ENCODE results near the gene AREG.

Gene AREG

GRCh38 chr4:74431113-74431826, 13.7 kb upstream of the AREG start:
- DNase-seq (ENCODE audit: low read depth in 2 of 2) = no peak

GRCh38 chr4:74433043-74433442, 11.9 kb upstream of the AREG start:
- DNase-seq (ENCODE audit: low read depth in 2 of 2) = no peak

- no peak for DNase-seq (ENCODE audit: low read depth in 2 of 2)
These were observed 11.3 kb upstream of the AREG start for GRCh38 chr4:74433541-74434172.

DNA sequence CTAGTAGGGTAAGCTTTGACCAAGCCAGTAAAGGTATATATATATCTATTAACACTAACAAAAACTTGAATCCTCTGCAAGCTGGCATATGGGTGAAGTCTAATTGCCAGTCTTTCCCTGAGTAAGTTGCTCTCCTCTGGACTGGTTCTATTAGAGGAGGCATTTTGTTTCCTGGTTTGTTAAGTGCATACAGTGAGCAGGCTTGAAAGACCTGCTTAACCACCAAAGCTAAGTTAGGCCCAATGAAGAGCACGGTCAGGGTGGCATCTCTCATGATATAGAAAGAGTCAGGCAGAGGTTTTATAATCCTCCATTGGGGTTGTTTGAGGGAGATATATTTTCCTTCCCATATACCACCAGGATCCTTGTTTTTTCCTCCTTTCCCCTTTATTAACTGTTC, 9.6 kb upstream of the AREG start:
- no peak for DNase-seq (ENCODE audit: low read depth in 2 of 2)

DNA sequence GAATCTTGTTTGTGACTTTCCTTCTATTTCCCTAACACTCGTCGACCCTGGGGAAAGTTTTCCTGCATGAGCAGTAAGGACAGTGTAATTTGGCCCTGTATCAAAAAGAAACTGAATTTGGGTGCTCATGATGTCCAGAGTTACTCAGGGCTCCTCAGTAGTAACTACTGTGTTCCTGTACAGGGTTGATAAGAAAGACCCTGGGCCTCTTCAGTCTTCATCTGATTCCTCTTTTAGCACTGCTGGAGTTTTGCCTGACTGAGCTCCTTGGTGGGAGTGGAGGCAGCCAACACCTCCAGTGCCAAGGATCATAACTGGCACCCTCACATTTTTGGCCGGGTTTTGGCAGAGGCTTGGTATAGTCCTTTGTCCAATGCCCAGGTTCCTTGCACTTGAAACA, 7.1 kb upstream of the AREG start:
- no peak for DNase-seq (ENCODE audit: low read depth in 2 of 2)

GRCh38 chr4:74438661-74439060, 6.3 kb upstream of the AREG start:
- no peak for DNase-seq (ENCODE audit: low read depth in 2 of 2)

DNA sequence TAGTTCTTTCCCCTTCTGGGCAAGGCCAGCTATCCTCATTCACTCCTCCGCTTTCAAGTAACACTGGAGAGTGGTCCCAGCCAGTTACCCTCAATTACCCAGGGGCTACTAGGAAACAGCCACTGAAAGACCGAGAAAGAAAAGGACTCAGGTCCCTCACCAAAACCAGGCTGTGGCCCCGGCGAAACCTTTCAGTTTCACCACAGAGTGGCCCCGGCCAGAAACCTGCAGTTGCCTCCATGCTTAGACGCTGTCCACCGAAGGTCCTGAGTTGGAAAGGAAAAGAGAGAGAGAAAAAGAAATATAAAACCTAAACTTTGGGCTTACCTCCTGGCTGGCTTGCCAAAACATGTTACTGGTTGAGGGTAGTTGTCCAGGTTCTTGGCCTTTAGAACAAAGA, 5.0 kb upstream of the AREG start:
- DNase-seq (ENCODE audit: low read depth in 2 of 2) = no peak

DNA sequence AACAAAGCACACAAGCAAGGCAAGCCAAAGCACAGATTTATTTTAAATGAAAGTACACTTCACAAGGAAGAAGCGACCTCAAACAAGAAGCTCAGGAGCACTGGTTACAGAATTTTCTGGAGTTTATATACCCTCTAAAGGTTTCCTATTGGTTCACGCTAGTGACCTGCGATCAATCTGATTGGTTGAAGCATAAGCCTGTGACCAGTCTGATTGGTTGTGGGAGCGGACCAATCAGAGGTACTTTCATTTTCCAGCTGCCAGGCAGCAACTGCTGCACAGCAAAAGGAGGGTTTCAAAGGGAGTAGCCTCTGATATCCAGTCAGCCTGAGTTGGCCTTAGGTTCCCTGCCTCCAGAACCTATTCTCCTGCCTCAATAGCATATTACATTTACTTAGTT, 4.6 kb upstream of the AREG start:
- DNase-seq (ENCODE audit: low read depth in 2 of 2) = no peak

- DNase-seq (ENCODE audit: low read depth in 2 of 2) = no peak
These were observed 3.2 kb upstream of the AREG start for GRCh38 chr4:74441744-74442143.

GRCh38 chr4:74446193-74446868, 1.4 kb downstream of the AREG start:
- DNase-seq (ENCODE audit: low read depth in 2 of 2) = no peak

DNA sequence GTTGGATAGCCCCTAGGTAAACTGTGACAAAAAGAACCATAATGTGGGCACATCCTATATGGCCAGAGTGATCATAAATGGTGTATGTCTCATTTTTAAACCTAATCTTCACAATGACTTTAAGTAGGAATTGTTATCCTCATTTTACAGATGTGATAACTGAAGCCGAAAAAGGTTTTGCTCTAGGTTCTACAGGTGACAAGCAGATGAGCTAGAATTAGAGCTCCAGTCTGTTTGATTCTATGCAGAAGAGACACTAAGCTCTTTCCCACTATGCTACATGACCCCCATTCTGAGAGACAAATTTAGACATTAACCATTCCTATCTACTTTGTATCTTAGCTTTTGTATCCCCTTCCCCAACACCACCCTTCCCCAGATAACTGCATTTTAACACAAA, 2.0 kb downstream of the AREG start:
- no peak for DNase-seq (ENCODE audit: low read depth in 2 of 2)

- no peak for DNase-seq (ENCODE audit: low read depth in 2 of 2)
These were observed 2.8 kb downstream of the AREG start for GRCh38 chr4:74447636-74448233.

DNA sequence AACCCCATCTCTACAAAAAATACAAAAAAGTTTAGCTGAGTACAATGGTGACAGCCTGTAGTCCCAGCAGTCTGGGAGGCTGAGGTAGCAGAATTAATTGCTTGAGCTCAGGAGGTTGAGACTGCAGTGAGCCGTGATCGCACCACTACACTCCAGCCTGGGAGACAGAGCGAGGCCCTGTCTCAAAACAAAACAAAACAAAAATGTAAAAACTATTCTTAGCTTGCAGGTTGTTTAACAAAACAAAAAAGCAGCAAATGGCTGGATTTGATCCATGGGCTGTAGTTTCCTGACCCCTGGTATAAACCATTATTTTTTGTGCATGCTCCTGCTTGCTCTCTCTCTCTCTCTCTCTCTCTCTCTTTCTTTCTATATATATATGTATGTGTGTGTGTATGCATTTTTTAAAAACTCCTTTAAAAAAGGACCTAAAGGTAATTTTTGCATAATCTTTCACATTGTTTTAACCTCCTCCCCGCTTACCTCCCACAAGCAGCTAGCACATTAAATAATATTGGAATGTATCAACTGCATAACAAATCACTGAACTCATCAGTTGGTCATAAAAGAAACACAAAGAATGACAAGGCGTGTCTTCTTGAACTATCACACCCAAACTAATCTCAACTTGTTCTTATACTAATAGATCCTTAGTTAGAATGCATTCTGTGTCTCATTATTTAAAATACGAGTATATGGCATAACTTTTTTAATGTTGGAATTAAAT, 4.8 kb downstream of the AREG start:
- DNase-seq (ENCODE audit: low read depth in 2 of 2) = no peak

DNA sequence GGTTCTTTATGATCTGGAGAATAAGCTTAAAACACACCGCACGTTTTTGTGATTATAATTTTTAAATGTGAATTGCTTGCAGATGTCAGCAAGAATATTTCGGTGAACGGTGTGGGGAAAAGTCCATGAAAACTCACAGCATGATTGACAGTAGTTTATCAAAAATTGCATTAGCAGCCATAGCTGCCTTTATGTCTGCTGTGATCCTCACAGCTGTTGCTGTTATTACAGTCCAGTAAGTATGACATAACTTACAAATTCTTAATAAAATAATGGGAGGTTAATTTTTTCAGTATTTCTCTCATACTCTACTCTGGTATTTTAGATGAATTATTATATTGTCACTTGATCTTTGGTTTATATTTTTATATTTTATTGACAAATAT, 5.4 kb downstream of the AREG start:
- DNase-seq (ENCODE audit: low read depth in 2 of 2) = no peak

DNA sequence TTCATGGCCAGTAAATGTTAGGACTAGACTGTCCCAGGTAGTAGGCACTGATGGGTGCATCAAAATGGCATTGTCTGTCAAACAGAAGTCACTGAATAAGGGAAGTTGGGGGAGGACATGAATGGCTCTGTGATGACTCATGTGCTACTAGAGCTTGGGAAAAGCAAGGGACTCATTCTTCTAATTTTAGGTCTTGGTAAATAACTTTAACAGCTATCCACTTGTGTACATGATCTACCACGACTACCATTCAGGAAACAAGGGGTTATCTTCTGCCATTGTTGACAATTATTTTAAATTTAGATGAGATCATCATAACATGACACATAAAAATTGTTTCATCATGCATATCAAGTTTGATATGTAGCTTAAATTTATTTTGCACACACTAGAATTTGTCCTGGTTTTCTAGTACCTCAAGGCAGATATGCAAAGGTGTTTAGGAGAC, 6.3 kb downstream of the AREG start:
- DNase-seq (ENCODE audit: low read depth in 2 of 2) = no peak

GRCh38 chr4:74453037-74453635, 8.2 kb downstream of the AREG start:
- no peak for DNase-seq (ENCODE audit: low read depth in 2 of 2)

DNA sequence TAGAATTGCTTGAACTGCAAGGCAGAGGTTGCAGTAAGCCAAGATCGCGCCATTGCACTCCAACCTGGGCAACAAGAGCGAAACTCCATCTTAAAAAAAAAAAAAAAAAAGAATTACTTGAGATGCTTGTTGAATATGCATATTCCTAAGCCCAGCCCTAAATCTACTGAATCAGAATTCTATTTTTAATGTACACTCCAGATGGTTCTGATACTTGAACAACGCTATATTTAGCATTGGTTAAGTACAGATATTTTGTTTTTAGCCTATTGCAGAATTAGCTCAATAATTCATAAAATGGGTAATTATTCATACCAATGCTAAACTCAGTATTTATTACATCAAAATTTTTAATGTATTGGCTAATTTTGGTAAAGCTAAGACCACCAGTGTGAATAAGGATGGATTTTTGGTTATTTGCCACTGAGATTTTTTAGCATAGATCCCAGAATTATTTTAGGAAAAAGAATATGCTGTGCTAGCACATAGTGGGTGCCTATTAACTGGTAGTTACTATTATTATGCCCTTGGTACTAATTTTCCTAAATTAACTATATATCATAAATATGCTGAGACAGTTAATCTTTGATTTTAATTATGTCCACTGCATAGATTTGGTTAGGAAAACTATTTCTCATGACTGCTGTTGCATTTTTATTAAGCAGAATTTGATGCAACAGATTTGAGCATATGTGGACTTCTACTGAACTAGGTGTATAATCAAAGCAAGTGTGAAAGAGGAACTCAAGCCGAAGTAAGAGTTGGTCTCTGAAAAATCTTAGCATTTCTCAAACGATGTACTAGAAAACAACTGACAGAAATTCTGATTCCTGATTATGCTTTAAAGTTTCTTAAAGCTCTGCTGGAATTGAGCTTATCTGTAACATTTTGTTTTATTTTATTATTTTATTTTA, 9.2 kb downstream of the AREG start:
- no peak for DNase-seq (ENCODE audit: low read depth in 2 of 2)

DNA sequence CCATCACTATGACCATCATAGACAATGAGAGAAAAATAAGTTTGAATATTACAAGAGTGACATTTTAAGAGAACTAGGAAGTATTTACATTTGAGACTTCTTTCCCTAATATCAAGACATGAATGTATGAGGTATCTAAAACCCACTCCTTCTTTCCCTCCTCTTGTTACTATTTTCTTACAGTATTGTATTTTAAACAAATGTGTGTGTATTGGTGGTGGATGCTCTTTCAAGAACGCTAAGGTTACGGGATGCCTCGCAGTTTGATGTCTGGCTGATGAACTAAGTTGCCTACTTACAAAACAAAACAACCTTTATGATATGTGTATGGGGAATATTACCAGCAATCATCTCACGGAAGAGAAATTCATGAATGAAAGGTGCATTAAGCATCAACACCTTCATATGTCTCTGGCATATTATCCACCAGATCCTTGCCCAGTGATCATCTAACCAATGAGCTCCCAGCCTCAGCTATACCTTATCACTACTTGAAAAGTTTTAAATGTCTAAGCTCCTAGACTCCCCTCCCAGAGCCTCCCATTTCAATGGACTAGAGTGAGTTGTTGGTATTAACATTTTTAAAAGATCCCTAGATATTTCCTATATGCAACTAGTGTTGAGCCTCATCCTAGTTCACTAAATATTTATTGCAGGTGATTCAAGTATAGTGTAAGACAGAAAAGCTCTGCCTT, 10.6 kb downstream of the AREG start:
- no peak for DNase-seq (ENCODE audit: low read depth in 2 of 2)

DNA sequence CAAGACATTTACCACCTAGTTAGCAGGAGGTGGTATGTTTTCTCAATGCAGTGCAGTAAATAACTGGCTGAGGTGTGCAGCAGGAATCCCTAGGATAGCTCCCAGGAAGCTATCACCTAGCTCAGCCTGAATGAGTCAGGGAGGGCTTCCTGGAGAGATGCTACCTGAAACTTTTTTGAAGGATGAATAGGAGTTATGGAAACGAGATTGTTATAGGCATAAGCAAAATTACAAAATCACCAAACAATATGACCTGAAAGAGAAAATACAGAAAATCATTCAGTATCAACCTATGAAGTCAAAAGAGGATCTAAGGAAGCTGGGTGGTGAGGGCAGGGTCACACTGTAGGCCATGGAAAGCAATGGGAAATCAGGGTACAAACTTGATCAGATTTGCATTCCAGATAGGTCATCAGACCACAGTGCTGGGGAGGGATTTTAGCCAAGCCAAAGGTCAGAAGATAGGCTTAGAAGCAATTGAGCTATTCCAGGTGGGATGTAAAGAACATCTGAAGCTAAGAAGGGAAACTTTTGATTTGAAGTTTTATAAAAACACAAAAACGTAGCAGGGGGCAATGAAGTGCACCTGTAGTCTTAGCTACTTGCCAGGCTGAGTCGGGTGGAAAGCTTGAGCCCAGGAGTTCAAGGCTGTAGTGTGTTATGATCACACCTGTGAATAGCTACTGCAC, 11.3 kb downstream of the AREG start:
- no peak for DNase-seq (ENCODE audit: low read depth in 2 of 2)

All from fibroblast of skin of left quadriceps (primary cell).